IPS-15b (cell line): Measurements from ENCODE around the gene CCL27.

ENCODE experiments used
- H3K27me3 ChIP-seq: one replicate; pipeline ENCODE4 v1.6.1; 2013; ENCODE audit warnings: low read length; ENCODE audit not compliant: control insufficient read depth, insufficient read depth
- H3K36me3 ChIP-seq: one replicate; pipeline ENCODE4 v1.6.1; 2013; ENCODE audit warnings: low read length; ENCODE audit not compliant: control insufficient read depth, insufficient read depth
- H3K4me1 ChIP-seq: one replicate; pipeline ENCODE4 v1.6.1; 2013; ENCODE audit warnings: mild to moderate bottlenecking, low read length; ENCODE audit not compliant: control insufficient read depth, insufficient read depth
- H3K4me3 ChIP-seq: one replicate; pipeline ENCODE4 v1.5.1; 2013; ENCODE audit warnings: low read depth, low read length
- H3K9ac ChIP-seq: one replicate; pipeline ENCODE4 v1.6.1; 2013; ENCODE audit warnings: low read depth, mild to moderate bottlenecking, low read length
- H3K9me3 ChIP-seq: one replicate; pipeline ENCODE4 v1.6.1; 2013; ENCODE audit warnings: mild to moderate bottlenecking, low read length; ENCODE audit not compliant: control insufficient read depth, insufficient read depth

The CCL27 gene

DNA sequence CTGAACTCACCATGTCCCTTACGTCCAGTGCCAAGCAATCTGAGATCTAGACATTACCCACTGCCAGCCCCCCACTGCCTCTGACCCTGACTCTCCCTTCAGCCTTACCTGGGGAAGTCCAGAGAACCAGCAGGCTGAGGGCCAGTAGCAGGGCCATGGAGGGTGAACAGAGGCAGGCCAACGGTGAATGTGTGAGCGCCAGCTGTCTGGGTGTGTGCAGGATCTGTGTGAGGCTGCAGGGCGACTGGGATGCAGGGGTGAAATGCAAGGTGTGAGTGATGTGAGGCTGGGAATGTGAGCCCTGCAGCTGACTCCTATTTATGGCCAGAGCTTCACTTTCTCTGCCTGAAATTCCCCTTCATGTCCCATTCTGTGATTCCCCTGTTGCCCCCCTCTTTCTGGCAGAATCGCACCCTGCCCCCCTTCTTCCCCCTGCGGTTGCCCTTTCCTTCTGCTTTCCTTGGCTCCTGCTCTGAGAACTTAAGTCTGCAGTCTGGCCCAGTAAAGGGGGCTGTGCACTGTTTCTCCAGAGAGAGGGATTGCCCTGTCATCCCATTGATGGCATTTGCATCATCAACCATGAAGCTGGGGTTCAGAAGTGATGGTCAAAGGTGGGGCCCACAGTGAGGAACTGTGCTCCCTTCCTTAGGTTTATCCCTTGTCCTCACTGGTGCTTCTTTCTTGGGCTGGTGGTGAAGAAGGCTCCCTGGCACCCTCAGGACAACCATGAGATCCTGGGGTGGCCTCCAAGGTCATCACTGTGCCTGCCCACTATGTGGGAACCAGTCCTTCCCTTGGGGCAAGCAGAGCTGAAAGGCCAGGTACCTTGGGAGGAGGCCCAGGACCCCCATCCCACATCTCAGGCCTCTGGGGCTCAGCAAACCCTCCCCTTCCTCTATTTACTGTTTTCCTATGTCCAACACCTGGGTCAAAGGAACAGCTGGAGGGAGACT is 28.8 kb upstream of the CCL27 start, which contains the start of gene CCL19:
Gene CCL19 (minus strand): TSS at position 294 of the 953 bp plus-strand sequence. CDS start 137 bp downstream, at position 157.
- H3K4me3 ChIP-seq: no peak within 1 kb of the TSS
- no peaks in the 10 kb centered on the region for H3K9me3 ChIP-seq
- no peaks in the 10 kb centered on the region for H3K4me1 ChIP-seq
- H3K36me3 ChIP-seq: no peaks in the 10 kb centered on the region
- no peak within 1 kb of the TSS for H3K9ac ChIP-seq
- H3K27me3 ChIP-seq: no peaks in the 10 kb centered on the region

DNA sequence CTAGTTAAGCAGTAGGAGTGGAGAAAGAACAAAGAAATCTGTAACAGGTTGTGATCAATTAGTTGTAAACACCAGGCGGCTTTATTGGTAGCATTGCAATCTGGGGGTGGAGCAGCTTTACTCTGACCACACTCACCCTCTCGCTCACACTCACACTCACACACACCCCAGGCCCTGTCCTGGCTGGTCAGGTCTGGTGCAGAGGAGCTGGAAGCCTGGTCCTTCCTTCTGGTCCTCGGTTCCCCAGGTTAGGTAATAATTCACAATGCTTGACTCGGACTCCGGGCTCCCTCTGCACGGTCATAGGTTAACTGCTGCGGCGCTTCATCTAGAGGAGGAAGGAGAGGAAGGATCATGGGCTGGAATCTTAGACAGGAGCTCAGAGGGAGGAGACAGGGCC is 27.1 kb upstream of the CCL27 start:
- Histone ChIP-seq H3K27me3 (peaks cover under 1% of the 10 kb centered on the region), H3K4me3 (no peak overlapping the region), H3K4me1 (no peaks in the 10 kb centered on the region), H3K9ac (no peak overlapping the region), H3K36me3 (no peaks in the 10 kb centered on the region), H3K9me3 (no peaks in the 10 kb centered on the region)

DNA sequence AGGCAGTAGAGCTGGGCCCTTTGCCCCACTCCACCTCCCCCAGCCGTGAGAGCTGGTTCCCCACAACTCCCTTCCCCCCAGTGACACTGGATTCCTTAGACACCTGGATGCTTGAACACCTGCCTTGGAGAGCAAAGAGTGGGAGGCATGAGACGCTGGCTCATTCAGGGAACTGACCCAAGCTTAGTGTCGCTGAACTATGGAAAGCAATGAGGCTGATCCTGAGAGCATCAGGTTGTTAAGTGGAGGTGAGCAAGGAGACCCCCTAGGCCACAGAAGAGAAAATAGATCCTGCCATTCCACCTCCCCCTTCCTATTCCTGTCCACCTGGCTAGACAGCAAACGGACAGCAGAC is 26.6 kb upstream of the CCL27 start:
- Histone ChIP-seq H3K27me3 (peaks cover 2% of the 10 kb centered on the region), H3K9ac (no peak overlapping the region), H3K36me3 (no peaks in the 10 kb centered on the region), H3K4me1 (no peaks in the 10 kb centered on the region), H3K9me3 (no peaks in the 10 kb centered on the region), H3K4me3 (no peak overlapping the region)

- no peak overlapping the region for H3K4me3 ChIP-seq
- H3K36me3 ChIP-seq: no peaks in the 10 kb centered on the region
- H3K4me1 ChIP-seq: no peaks in the 10 kb centered on the region
- peaks cover 2% of the 10 kb centered on the region for H3K27me3 ChIP-seq
- no peaks in the 10 kb centered on the region for H3K9me3 ChIP-seq
- H3K9ac ChIP-seq: no peak overlapping the region
These were observed 26.1 kb upstream of the CCL27 start for GRCh38 chr9:34688329-34689115.

GRCh38 chr9:34687276-34688030 is 25.0 kb upstream of the CCL27 start:
- H3K9me3 ChIP-seq: no peaks in the 10 kb centered on the region
- no peaks in the 10 kb centered on the region for H3K4me1 ChIP-seq
- H3K27me3 ChIP-seq: peaks cover 2% of the 10 kb centered on the region
- H3K9ac ChIP-seq: no peak overlapping the region
- H3K4me3 ChIP-seq: no peak overlapping the region
- H3K36me3 ChIP-seq: no peaks in the 10 kb centered on the region

- no peaks in the 10 kb centered on the region for H3K4me1 ChIP-seq
- no peak overlapping the region for H3K4me3 ChIP-seq
These were observed 24.3 kb upstream of the CCL27 start for GRCh38 chr9:34686732-34687131.

GRCh38 chr9:34686231-34686630 is 23.8 kb upstream of the CCL27 start:
- Histone ChIP-seq H3K4me3 (no peak overlapping the region), H3K4me1 (no peaks in the 10 kb centered on the region), H3K27me3 (peaks cover 2% of the 10 kb centered on the region), H3K36me3 (no peaks in the 10 kb centered on the region), H3K9ac (no peak overlapping the region), H3K9me3 (no peaks in the 10 kb centered on the region)

More at GRCh38 chr9:34686732-34687131, 24.3 kb upstream of the CCL27 start:
- Histone ChIP-seq H3K9ac (no peak overlapping the region), H3K27me3 (peaks cover 2% of the 10 kb centered on the region), H3K36me3 (no peaks in the 10 kb centered on the region), H3K9me3 (no peaks in the 10 kb centered on the region)

DNA sequence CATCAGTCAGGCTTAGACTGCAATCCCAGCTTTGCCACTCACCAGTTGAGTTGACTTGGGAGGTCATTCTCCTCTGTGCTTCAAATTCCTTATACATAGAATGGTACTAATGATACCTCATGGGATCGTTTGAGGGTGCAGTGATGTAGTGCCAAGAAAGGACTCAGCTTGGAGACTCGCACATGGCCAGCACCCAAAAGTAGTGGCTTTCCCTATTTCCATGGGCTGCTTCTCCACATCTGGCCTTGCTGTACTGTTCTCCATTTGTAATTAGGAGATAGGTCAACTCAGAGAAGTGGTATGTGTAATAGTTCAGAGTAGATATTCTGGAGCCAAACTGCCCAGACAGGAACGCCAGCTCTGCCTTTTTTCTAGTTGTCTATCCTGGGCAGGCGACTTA is 23.1 kb upstream of the CCL27 start:
- no peak overlapping the region for H3K9ac ChIP-seq
- no peaks in the 10 kb centered on the region for H3K36me3 ChIP-seq
- H3K9me3 ChIP-seq: no peaks in the 10 kb centered on the region
- no peak overlapping the region for H3K4me3 ChIP-seq
- H3K27me3 ChIP-seq: peaks cover 2% of the 10 kb centered on the region
- no peaks in the 10 kb centered on the region for H3K4me1 ChIP-seq

- peaks cover 2% of the 10 kb centered on the region for H3K27me3 ChIP-seq
- H3K36me3 ChIP-seq: no peaks in the 10 kb centered on the region
- H3K9me3 ChIP-seq: no peaks in the 10 kb centered on the region
- H3K4me3 ChIP-seq: no peak overlapping the region
- no peaks in the 10 kb centered on the region for H3K4me1 ChIP-seq
- H3K9ac ChIP-seq: no peak overlapping the region
These were observed 22.4 kb upstream of the CCL27 start for GRCh38 chr9:34684816-34685215.

DNA sequence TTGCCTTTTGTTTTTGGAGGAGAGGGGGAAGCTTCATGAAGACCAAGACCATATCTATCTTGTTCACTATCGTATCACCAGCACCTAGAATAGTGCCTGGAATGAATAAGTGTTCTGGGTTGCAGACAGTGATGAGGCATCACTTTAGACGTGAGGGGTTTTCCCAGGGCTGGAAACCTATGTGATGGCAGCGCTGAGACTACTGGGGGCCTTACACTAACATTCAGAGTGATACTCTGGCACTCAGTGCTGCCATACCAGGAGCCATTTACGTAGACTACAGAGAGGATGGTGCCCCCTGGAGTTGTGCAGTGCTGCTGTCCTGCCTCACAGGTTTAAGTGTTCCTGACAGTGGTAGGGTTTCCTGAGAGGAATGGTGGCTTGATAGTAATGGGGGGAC is 21.7 kb upstream of the CCL27 start:
- no peak overlapping the region for H3K4me3 ChIP-seq
- no peaks in the 10 kb centered on the region for H3K4me1 ChIP-seq

DNA sequence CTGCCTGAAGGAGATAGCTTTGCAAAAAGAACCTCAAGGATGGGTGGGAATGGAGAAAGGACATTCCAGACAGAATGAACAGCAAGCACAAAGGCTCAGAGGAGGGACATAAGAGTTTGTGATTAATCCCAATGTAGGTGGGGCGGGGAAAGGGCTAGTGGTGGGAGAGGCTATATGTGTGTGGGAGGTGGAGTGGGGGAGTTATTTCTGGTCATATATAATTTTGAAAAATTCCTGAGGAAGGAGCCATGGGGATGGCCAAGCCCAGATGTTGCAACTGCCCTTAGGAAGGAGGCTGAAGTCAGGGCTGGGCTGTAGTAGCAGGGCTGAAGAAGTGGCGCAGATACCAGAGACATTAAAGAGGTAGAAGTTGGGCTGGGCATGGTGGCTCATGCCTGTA is 13.4 kb upstream of the CCL27 start:
- Histone ChIP-seq H3K9me3 (no peaks in the 10 kb centered on the region), H3K9ac (no peak overlapping the region), H3K4me3 (no peak overlapping the region), H3K27me3 (no peaks in the 10 kb centered on the region), H3K4me1 (no peaks in the 10 kb centered on the region), H3K36me3 (no peaks in the 10 kb centered on the region)

More for the DNA sequence above, 21.7 kb upstream of the CCL27 start:
- peaks cover 2% of the 10 kb centered on the region for H3K27me3 ChIP-seq
- H3K36me3 ChIP-seq: no peaks in the 10 kb centered on the region
- H3K9me3 ChIP-seq: no peaks in the 10 kb centered on the region
- H3K9ac ChIP-seq: no peak overlapping the region
